Activated B cell treated with CpG ODN at 0.5 μM for 24 hours (primary cell): ENCODE results near the gene LRP3. TPM values are rescaled to one million over a fixed set of nuclear protein-coding genes. Genes with fewer than 3 reads are reported as not detected.

ENCODE experiments used
- ATAC-seq: fragments of 200-7000 bp; cut with Tn5 transposase; one replicate; pipeline ENCODE4 v1.10.0; 2021; ENCODE audit warnings: low read depth, mild to moderate bottlenecking, moderate library complexity
- CTCF ChIA-PET: fragments of 350-600 bp; sonication (Branson Sonifier 250); formaldehyde crosslinking; loops from one replicate; lab custom pipeline; 2021; ENCODE audit warnings: antibody characterized with exemption; lab: Charles Lee
- POLR2A ChIA-PET: fragments of 350-600 bp; sonication (Branson Sonifier 250); formaldehyde crosslinking; loops from one replicate; lab custom pipeline; 2021; ENCODE audit warnings: antibody characterized with exemption; lab: Charles Lee
- DNase-seq: peaks from one replicate; pipeline ENCODE4 v3.0.0; 2022
- H3K27ac Mint-ChIP-seq: one replicate; pipeline ENCODE4 v1.8.0; 2020; ENCODE audit warnings: mixed read lengths
- H3K27me3 Mint-ChIP-seq: one replicate; pipeline ENCODE4 v1.8.0; 2021; ENCODE audit warnings: mixed read lengths
- H3K36me3 Mint-ChIP-seq: one replicate; pipeline ENCODE4 v1.8.0; 2021; ENCODE audit warnings: low read depth, mixed read lengths
- H3K4me1 Mint-ChIP-seq: one replicate; pipeline ENCODE4 v1.8.0; 2021; ENCODE audit warnings: mixed read lengths
- H3K4me3 Mint-ChIP-seq: one replicate; pipeline ENCODE4 v1.8.0; 2020; ENCODE audit warnings: mild to moderate bottlenecking, mixed read lengths
- H3K9me3 Mint-ChIP-seq: one replicate; pipeline ENCODE4 v1.8.0; 2020; ENCODE audit warnings: mixed read lengths
- CTCF ChIP-seq: fragments of 200-600 bp; IDR thresholded peaks from one replicate; pipeline ENCODE4 v1.8.0; 2022; ENCODE audit warnings: antibody characterized with exemption, mild to moderate bottlenecking
- intact Hi-C: fragments of 100-400 bp; cut with micrococcal nuclease; formaldehyde crosslinking; loops from one replicate; pipeline ENCODE4 v1.15.1; 2024
- total RNA-seq: library from RNA; stranded (reverse); gene quantifications from 2 replicates; pipeline ENCODE4 v1.2.3, GENCODE V29; 2022

Gene LRP3
- total RNA-seq, 1 donor from 2014 or later = not detected

GRCh38 chr19:33214596-33214995 is 20.5 kb downstream of the LRP3 start:
- Mint-ChIP-seq H3K27me3 (no peaks in the 10 kb centered on the region), H3K4me1 (no peaks in the 10 kb centered on the region), H3K9me3 (no peaks in the 10 kb centered on the region), H3K36me3 (no peaks in the 10 kb centered on the region), H3K4me3 (no peak overlapping the region), H3K27ac (no peak overlapping the region)
- ChIA-PET POLR2A (no interaction called here), CTCF (no interaction called here)
- ATAC-seq (no peak), DNase-seq (no peak)
- intact Hi-C loops = no loop called here
- TF ChIP-seq CTCF = no peak

GRCh38 chr19:33215438-33216197 is 21.5 kb downstream of the LRP3 start:
- peaks cover 4% of the 10 kb centered on the region for H3K27me3 Mint-ChIP-seq
- H3K4me1 Mint-ChIP-seq = no peaks in the 10 kb centered on the region
- ChIA-PET POLR2A (no interaction called here), CTCF (interaction anchor here (1.0 kb wide), 1 partner anchor 91 kb away, joined by 3 read pairs; no protein-coding TSS in a partner anchor)
- intact Hi-C loops = no loop called here
- H3K36me3 Mint-ChIP-seq = no peaks in the 10 kb centered on the region
- no peak overlapping the region for H3K4me3 Mint-ChIP-seq
- TF ChIP-seq CTCF = no peak
- ATAC-seq (no peak), DNase-seq (no peak)
- H3K9me3 Mint-ChIP-seq = no peaks in the 10 kb centered on the region
- no peak overlapping the region for H3K27ac Mint-ChIP-seq

- Mint-ChIP-seq H3K4me3 (no peak overlapping the region), H3K36me3 (no peaks in the 10 kb centered on the region), H3K27me3 (peaks cover 10% of the 10 kb centered on the region), H3K9me3 (no peaks in the 10 kb centered on the region), H3K27ac (no peak overlapping the region), H3K4me1 (no peaks in the 10 kb centered on the region)
- CTCF ChIA-PET = interaction anchor here (1.0 kb wide), 1 partner anchor 92 kb away, joined by 3 read pairs; no protein-coding TSS in a partner anchor
- POLR2A ChIA-PET = no interaction called here
- no peak for TF ChIP-seq CTCF
- DNase-seq (no peak), ATAC-seq (no peak)
- intact Hi-C loops = no loop called here
Measured at GRCh38 chr19:33216198-33216830, 22.2 kb downstream of the LRP3 start.

- TF ChIP-seq CTCF = no peak
- no peak for DNase-seq
- Mint-ChIP-seq H3K9me3 (no peaks in the 10 kb centered on the region), H3K36me3 (no peaks in the 10 kb centered on the region), H3K4me3 (no peak overlapping the region), H3K27me3 (peaks cover 15% of the 10 kb centered on the region), H3K27ac (no peak overlapping the region), H3K4me1 (no peaks in the 10 kb centered on the region)
- no peak for ATAC-seq
- intact Hi-C loops = no loop called here
- POLR2A ChIA-PET = no interaction called here
- CTCF ChIA-PET = no interaction called here
Measured at GRCh38 chr19:33217881-33218280, 23.8 kb downstream of the LRP3 start.

GRCh38 chr19:33219261-33219815 is 25.2 kb downstream of the LRP3 start:
- intact Hi-C loops = no loop called here
- ChIA-PET POLR2A (no interaction called here), CTCF (no interaction called here)
- DNase-seq (no peak), ATAC-seq (no peak)
- no peak overlapping the region for H3K4me3 Mint-ChIP-seq
- H3K27ac Mint-ChIP-seq = no peak overlapping the region
- no peak for TF ChIP-seq CTCF
- no peaks in the 10 kb centered on the region for H3K9me3 Mint-ChIP-seq
- no peaks in the 10 kb centered on the region for H3K36me3 Mint-ChIP-seq
- no peaks in the 10 kb centered on the region for H3K4me1 Mint-ChIP-seq
- H3K27me3 Mint-ChIP-seq = peaks cover 25% of the 10 kb centered on the region
